Stimulated activated CD4-positive, alpha-beta T cell treated with anti-CD3 and anti-CD28 coated beads, Interleukin-1b, Interleukin-23, amount 100 ng/mL, for 4 hours (primary cell): ENCODE results near the gene KCNJ4.

Source experiments
- DNase-seq, 2 donors: peaks; one replicate each; pipeline ENCODE4 v3.0.0-alpha.2; 2020; ENCODE audit warnings: low read depth in 2 of 2

Gene KCNJ4

DNA sequence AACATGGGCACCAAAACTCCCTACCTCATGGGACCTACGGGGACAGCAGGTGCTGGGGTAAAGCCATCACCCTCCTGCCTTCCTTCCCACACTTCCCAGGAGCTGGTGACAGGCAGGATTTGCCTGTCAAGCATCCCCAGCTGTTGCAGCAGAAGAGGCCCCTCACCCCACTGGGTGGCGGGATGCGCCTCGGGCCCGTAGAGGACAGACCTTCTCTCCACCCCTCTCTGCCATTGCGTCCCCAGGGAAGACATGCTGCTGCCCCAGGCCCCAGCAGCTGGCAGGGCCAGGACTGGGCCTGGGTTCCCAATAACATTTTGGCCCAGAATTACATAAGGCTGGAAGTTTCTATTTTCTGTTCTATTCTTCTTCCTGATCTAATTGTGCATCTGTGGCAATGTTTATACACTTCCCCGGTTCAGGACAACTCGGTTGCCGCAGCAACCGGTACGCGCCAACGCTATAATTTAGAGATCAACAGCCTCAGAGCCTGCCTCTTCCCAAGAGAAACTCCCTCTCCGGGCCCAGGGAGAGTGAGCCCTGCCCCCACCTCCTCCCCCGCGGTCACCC is 25.4 kb downstream of the KCNJ4 start:
- DNase-seq = no peak

DNA sequence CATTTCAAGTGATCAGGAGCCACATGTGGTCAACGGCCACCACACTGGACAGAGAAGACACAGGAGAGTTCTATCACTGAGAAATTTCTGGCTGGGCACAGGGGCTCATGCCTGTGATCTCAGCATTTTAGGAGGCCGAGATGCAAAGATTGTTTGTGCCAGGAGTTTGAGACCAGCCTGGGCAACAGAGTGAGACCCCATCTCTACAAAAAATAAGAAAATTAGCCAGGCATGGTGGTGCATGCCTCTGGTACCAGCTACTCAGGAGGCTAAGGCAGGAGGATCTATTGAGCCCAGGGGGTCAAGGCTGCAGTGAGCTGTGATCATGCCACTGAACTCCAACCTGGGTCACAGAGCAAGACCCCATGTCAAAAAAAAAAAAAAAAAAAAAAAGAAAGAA is 26.3 kb downstream of the KCNJ4 start:
- DNase-seq = no peak

DNA sequence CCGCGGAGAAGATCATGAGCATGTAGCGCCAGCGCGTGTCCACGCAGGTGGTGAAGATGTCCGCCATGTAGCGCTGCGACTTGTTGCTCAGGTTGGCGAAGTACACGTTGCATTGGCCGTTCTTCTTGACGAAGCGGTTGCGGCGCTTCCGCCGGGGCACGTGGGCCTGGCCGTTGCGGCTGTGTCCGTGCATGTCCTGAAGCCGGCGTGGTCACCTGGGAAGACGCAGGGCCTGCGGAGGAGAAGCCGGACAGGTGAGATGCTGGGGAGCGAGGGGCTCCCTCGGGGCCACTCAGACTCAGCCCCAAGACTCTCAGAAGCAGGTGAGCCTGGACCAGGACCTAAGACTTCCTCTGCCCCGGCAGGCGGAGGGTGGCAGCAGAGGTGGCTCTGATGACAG is 27.1 kb downstream of the KCNJ4 start:
- DNase-seq = no peak

DNA sequence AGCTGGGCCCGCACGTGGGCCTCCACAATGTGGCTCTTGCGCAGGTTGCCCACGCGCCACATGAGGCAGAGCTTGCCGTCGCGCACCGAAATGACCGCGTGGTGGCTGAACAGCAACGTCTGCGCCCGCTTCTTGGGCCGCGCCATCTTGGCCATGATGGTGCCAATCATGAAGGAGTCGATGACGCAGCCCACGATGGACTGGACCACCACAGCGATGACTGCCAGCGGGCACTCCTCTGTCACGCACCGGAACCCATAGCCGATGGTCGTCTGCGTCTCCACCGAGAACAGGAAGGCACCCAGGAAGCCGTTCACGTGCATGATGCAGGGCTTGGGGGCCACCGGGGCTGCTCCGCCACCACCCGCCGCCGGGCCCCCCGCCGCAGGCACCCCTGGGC is 27.5 kb downstream of the KCNJ4 start:
- DNase-seq = no peak

DNA sequence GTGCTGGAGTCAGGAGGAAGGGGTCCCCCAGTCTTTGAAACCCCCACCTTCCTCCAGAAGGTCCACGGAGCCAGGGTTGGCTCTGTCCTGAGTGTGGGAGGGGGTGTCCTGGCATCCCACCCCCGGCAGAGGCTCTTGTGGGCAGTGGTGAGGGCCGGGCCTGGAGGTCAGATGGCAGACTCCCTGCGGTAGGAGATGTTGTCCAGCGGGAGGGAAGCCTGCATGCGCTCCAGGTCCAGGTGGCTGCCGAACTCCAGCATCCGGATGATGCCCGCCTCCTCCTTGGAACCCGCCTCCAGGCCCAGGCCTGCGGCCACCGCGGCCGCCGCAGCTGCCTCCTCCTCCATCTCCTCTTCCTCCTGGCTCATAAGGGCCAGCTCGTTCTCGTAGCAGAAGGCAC is 28.4 kb downstream of the KCNJ4 start:
- no peak for DNase-seq

DNA sequence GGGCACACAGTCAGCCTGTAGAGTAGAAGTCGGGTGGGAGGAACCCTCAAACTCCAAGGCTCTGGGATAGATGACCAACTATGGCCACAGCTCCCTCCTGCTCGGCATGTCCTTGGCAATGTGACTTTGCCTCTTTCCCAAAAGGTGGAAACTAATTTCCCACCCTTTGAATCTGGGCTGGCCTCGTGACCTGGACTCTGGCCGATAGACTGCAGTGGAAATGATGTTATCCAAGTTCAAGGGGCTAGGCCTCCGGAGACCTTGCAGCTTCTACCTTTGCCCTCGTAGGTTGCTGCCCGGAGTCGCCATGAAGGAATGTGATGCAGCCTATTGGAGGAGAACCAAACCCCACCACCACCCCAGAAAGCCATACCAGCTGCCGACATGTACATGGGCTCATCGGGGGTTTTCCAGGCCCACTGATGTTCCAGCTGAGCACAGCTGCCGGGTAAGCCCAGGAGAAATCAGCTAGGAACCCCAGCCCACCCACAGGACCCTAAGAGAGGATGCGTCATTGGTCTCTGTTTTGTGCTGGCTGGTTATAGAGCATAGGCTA is 30.4 kb downstream of the KCNJ4 start:
- DNase-seq = no peak

DNA sequence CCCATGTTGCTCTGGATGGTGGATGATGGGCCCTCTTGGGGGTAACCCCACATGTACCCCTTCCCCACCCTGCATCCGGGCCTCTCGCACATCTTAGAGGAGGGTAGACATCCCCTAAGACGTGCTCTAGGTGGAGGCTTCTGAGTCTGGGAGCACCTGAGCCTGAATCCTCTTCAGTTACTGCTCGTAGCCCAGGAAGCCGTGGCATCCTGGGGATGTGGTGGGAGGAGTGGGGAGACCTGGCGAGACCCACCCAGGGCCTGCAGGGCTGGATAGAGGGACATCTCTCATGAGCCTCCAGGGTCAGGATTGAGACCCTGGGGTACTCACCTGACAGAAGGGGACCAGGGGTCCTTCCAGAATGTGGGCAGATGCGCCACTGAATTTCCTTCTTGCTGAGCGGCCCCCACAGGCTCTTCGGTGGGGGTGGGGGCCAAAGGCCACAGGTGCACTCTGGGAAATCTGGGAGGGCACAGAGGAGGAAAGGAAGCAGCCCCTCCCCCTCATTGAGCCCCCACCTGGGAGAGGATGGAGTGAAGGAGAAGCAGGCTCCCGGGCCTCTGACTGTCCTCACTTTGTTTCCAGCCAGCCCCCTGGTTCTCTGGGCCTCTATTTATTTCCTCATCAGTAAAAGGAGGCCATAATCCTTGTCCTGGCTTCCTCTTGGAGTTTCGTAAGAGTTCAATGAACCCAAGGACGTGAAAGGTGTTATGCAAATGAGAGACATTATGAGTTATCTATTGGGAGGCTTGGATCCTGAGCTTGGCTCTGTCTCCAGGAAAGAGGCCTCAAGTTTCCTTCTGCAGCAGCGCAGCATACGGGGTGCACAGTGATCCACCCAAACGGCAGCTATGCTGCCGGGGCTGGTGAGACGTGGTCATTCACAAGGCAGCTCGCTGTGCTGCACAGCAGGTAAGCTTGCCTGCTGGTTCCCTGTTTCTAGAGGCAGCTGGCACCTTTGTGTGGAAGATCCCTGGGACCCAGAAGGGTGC is 31.2 kb downstream of the KCNJ4 start:
- no peak for DNase-seq

DNA sequence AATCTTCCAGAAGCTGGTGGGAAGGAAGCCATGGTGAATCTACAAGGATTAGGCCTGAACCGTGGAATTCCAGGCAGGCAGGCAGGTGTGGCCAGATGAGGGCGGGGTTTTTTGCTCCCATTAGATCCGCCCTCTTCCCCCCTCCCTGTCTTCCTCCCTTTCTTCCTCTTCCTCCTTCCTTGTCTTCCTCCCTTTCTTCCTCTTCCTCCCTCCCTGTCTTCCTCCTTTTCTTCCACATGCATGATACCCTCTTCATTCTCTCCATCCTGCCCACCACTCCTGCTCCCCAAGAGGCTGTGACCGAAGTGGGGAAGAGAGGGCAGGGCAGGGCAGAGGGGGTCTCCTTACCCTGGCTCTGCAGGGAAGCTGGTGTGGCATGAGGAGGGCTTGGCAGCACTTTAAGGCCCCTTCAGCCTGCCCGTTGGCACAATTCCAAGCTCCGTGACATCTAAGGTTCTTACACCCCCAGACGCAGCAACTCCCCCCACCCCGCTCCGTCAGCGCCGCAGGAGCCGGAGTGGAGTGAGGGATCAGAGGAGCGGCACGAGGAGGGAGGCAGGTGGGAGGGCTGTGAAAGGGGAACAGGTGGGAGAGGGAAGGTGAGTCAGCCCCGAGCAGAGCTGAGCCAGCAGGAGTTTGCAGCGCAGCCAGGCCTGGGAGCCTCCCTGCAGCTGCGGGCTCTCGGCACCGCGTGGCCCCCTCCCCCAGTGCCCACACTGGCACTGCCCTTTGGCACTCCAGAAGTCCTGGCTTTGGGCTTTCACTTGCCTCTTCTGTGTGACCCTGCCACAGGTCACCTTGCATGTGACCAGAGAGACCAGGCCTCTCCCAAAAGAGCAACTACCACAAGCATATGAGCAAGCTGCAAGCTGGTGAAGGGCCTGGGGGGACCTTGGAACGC is 32.1 kb downstream of the KCNJ4 start:
- DNase-seq = no peak

DNA sequence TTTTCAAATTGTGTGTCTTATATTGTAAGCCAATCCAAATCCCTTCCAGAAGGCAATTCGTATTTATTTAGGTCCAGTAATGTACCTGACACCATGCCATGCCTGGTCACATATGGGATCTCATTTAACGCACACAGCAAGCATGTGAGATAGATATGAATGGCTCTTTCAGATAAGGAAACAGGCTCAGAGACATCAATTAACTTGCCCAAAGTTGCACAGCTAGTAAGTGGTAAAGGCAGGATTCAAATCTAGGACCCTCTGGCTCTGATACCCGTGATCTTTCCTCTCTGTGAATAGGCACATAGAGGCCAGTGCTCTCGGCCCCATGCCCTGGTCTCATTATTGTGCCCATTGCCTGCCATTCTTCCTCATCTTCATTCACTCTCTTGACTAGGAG is 34.3 kb downstream of the KCNJ4 start:
- no peak for DNase-seq

DNA sequence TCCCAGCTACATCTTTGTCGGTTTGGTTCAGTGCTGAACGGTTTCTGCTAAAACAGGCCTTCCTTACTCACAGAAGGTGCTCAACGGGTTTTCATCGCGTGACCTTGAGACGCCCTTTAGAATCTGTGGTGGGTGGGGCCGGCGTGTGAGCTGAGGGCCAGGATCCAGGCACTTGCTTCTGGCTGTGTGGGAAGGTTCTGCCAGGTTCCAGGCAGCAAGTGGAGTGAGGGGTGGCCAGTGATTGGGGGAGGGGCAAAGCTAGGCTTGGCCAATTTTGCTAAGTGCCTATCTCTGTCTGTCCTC is 35.2 kb downstream of the KCNJ4 start:
- DNase-seq = no peak

DNA sequence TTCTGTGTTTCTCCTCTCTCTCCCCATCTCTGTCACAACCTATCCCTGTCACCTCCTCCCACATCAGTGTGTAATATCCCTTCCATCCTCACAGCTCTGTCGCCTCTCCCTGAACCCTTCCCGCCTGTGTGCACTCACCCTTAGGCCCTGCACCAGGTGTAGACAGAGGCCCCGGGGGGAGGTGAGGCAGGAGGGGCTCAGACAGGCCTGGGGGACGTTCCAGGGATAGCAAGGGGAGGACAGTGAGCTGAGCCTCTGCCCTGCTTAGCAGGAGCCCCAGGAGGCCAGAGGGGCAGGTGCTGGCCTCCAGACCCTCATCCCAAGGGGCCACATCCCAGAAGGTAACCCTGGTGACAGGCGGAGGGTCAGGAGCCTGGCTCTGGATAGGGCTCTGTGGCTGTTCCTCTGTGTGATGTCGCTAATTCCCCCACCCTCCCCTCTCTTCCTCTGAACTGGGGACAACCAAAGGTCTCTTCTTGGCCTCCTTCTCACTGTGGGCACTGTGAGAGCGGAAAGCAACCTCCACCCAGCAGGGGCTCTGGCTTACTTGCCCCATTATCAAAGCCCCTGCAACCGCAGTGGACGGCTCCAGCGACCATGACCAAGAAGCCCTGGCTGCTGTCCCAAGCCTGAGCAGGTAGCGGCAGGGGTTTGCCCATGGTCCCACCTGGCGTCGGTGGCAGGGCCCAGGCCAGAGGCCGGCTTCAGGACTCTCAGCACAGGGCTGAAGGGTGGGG is 35.7 kb downstream of the KCNJ4 start:
- DNase-seq = no peak

DNA sequence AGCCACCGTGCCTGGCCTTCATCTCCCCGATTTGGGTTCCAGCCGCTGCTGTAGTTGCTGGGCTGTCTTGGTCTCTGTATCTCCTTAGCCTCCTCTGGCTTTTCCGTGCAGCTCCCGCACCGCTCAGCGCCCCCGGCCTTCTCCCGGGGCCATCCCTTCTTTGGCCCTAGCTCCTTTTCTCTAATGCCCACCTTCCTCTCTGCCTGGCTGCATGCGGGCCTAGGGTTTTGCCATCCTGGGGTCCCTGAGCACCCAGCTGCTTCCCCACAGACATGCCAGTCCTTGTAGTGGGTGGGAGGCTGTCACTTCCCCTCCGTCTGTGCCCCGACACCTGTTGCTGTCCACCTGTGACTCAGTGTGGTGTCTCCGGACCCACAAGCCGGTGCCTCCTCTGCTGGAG is 36.4 kb downstream of the KCNJ4 start:
- no peak for DNase-seq

DNA sequence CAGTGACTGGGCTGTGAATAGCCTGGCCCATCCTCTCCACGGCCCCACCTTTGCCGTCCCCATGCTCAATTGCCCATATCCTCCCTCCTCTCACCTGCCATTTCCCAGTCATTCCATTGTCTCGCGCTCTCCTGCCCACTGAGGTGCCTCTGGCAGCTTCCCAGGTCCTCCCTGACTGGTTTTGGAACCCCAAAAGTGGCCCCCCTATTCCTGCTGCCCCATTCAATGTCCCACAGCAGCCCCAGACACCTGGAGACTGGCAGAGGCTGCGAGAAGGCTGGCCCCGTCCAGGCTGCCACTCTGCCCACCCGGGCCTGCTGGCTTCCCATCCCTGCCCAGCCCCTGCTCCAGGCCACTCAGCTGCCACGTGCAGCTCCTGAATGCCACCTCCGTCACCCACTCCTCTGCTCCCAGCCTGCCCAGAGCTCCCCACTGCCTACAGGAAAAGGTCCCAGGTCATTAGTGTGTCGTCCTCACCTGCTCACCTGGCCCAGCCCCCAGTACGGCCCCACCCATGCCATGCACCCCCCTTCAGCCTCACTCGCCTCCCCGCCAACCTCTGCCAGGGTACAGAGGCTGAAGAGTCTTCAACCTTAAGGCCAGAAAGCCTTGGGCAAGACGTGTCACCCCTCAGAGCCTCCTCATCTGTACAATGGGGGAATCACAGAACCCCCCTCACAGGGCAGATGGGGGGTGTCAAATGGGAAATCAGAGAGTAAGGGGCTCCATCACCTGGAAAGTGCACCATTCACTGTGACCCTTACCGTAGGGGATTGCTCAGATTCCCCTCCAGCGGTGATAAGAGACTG is 37.5 kb downstream of the KCNJ4 start:
- no peak for DNase-seq

DNA sequence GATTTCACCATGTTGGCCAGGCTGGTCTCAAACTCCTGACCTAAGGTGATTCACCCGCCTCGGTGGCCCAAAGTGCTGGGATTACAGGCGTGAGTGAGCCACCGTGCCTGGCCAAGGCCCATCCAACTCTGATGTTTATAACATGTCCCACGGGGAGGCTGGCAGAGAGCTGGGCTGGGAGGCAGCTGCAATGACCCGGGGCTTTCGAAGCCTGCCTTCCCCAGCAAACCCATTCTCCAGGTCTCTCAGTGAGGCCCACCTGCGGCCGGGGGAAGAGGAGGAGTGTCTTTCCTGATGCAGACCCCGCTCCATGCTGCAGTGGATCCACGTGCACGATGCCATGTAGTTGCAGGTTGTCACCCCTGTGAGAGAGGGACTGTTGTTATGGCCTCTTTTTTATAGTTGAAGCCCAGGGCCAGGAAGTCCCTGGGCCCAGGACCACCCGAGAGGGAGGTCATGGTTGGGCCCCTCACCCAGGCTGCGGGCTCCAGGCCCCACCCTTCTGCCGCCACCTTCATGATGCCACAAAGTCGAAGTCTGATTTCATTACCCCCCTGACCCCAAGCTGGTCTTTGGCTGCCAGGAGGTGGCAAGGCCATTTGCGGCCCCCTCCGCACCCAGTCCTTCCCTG is 38.3 kb downstream of the KCNJ4 start:
- no peak for DNase-seq

DNA sequence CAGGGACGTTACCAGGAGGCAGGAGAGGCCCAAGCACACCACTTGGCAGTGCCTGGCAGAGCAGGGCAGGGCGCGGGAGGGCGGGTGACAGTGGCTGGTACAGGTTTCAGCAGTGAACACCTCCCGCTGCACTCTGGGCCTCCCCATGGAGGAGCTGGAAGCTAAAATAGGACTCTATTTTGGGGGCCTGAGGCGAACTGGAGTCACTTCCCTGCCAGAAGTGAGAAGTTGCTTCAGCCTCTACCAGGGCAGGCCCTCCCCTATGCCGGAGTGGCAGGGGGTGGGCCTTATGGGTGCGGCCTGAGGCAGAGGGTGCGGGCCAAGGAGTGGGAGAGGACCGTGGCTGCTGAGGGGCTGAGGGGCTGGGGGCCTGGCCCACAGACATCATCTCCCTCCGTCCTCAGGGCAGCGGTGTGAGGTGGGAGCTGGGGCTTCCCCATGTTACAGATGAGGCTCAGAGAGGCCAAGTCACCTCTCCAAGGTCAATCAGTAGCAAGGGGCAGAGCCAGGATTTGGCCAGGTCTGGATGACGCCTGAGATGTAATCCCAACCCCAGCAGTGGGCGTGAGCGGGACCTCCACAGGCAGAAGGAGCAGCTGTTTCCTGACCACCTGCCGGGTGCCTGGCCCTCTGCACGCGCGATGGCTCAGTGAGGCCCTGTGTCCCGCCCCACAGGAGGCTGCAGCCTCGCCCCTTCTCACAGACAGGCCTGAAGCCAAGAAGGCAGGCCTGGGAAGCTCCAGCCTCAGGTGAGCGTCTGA is 39.3 kb downstream of the KCNJ4 start:
- DNase-seq = no peak

DNA sequence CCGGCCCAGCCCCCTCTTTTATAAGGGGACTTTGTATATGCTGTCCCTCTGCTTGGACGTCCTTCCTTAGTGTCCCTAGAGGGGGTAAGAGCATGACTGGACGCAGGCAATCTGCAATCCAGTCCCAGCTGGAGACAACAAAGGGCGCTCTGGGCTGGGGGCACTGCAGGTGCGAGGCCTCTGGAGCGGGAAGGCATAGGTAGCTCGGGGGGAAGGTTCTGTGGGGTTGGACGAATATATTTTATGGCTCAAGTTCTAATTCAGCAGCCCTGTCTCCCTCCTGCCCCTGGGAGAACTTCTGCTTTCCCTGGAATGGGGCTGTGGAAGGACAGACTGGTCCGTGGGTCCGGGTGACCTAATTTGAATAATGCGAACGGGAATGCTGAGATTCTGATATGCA is 40.0 kb downstream of the KCNJ4 start:
- DNase-seq = no peak

DNA sequence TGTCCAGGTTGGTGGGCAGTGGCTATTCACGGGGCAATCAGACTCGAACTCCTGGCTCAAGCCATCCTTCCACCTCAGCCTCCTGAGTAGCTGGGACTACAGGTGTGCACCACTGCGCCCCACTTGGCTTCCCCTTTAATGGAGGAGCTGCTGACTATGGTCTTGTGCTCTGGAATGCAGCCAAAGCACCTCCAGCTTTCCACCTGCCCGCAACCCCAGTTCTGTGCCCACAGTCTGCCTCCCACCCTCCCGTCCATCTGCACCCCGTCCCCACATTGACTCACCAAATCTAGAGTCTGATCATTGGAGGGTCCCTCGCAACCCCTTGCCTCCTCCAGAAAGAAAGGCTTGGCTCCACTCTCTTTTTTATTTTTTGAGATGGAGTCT is 41.0 kb downstream of the KCNJ4 start:
- DNase-seq = no peak

DNA sequence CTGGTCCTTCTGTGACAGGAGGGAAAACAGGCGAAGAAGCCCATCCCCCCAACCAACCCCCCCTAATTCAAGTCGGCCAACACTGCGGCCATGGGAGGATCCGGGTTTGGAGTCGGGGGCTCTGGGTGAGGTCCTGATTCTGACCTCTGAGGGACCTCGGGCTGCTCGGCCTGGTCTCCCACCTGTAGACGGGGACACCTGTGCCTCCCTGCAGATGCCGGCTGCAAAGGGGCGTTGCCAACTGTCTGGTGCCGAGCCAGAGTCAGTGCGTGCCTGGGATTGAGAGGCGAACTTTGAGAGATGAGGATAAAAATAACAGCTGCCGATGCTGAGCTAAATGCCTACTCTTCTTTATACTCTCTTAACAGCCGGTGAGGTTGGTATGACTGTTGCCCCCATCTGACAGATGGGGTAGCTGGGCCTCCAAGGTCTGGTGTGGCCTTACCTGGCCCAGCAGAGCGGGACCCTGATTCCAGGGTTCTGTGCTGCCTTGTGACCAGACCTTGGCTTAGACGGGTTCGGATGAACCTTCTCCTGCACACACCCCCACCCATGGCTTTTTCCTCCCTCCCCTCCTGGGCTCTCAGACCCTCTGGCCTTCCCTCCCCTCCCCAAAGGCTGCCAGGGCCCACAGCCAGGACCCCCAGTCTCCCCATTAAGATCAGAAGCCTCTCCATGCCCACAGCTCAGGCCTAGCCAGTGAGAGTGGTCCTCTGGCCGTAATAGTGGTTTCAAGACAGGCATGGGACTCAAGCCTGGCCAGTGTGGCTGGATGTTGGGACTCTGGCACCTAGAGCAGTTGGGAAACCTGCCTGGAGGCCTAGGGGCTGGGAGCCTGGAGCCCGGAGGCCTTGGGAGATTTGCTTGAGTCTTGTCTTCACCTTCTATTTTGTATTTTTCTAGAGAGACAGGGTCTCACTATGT is 41.7 kb downstream of the KCNJ4 start:
- no peak for DNase-seq
